GM12801 (cell line): ENCODE measurements around the gene LHX4.

ENCODE experiments used
- TF ChIP-seq, protein P1 (sequence below): IDR thresholded peaks from one replicate; pipeline ENCODE4 v1.5.1; 2011; ENCODE audit warnings: control low read depth; ENCODE audit not compliant: insufficient read length; ENCODE audit errors: extremely low read depth

The LHX4 gene

DNA sequence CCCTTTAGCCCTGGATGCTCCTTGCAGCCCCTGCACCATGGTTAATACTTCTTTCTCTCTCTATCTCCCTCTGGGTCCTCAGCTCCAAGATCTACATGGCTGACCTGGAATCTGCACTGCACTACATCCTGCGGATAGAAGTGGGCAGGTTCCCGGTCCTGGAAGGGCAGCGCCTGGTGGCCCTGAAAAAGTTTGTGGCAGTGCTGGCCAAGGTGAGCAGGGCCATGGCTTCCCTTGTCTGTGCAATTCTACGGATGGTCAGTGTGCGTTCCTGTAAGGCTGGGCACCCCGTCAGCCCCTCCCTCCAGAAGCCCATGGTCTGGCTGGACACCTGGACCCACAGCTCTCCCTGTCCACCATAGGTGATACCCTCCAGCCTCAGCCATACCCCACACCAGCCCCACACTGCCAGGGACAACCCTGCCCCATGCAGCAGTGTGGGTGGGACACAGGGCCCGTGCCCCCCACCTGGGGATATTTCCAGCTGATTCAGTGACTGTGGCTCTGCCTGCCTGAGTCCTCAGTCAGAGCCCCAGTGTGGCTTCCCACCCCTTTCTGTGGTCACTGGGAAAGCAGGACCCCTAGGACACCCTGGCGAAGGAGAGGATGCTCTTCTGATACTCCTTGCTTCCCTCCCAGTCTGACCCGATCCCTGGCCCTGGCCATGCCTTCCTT, 44.0 kb upstream of the LHX4 start:
- TF ChIP-seq, protein P1, sequence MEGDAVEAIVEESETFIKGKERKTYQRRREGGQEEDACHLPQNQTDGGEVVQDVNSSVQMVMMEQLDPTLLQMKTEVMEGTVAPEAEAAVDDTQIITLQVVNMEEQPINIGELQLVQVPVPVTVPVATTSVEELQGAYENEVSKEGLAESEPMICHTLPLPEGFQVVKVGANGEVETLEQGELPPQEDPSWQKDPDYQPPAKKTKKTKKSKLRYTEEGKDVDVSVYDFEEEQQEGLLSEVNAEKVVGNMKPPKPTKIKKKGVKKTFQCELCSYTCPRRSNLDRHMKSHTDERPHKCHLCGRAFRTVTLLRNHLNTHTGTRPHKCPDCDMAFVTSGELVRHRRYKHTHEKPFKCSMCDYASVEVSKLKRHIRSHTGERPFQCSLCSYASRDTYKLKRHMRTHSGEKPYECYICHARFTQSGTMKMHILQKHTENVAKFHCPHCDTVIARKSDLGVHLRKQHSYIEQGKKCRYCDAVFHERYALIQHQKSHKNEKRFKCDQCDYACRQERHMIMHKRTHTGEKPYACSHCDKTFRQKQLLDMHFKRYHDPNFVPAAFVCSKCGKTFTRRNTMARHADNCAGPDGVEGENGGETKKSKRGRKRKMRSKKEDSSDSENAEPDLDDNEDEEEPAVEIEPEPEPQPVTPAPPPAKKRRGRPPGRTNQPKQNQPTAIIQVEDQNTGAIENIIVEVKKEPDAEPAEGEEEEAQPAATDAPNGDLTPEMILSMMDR, result no peak

DNA sequence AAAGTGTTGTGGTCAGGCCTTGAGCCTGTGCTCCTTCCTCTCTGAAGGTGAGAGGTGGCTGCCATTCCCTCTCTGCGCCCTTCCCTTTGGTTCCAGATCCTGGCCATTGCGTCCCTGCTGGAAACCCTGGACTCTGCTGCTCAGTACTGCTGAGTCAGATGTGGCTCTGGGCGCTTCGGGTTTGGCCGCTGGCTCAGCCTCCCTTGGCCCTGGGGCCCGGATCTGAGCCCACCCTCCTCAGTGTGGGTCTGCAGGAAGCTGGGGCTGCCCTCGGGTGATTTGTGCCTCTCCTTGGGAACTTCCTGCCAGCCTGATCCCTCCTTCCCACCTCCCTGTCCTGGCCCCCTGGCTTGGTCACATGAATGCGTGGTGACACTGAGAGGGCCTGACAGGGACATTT, 43.2 kb upstream of the LHX4 start:
- TF ChIP-seq, protein P1, result no peak

DNA sequence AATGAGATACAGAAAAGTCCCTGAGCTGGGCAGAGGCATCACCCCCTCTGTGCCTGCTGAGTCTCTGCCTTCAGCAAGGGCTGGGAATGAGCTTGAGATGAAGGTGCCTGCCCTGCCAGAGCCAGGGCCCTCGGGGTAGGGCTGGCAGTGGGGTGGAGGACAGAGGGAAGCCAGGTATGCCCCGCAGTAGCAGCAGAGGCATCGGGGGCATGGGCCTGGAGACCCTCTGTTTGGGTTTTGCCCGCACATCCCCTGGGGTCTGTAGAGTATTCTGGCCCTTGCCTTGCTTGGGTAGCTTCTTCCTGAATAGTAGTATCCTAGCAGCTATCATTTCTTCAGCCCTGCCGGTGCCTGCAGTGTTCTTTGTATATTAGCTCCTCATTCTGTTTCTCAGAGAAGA, 42.4 kb upstream of the LHX4 start:
- TF ChIP-seq, protein P1, result no peak

DNA sequence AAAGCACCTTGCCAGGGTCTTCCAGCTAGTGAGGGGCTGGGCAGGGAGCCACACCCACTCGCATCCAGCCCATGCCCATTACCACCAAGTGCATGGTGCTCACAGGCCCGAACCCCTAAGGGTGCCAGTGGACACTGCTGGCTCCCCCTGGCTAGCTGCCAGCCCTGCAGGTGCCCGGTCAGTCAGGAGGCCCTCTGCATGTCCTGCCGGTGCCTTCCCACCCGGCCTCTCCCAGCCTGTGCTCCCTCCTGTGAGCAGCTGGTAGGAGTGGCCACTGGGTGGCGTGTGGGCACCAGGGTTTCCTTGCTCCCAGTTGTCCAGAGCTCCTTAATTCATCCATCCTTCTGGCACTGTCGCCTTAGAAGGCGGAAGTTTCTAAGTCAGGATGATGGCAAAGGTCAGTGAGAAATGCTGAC, 42.0 kb upstream of the LHX4 start:
- TF ChIP-seq, protein P1, result no peak

DNA sequence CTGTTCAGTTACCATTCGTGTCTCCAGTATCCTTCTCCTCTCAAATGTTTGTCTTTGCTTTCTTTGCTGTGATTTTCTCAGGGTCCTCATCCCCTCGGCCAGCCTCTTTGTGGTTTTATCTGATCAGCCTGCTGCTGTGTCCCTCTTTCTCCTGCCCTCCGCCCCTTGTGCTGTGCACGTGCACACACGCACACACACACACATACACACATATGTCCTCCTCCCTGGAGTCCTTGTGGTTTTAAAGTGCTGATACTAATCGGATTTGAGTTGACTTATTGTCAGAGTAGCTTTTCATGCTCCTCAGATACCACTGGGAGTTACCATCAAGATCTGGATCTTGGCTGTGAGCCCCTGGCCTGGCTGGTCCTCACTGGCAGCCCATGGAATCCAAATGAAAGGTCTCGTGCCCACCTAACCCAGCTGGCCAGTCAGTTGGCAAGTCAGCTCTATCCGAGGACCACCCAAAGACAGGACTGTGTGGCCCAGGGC, 41.3 kb upstream of the LHX4 start:
- TF ChIP-seq, protein P1, result no peak

DNA sequence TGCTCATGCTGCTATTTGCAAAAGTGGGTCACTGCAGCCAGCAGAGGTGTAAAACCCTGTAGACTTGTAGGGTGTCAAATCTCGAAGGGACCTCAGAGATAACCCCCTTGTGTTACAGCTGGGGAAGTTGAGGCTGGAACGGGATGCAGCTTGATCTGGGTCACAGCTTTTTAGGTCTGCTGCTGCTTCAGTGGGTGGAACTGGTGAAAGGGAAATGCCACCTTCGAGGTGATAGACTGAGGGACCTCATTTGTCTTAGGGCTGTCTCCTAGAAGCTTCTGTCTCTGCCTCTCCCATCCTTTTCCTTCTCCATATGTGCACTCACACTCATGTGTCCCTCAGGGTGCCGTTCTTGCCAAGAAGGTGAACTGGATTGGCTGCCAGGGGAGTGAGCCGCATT, 40.0 kb upstream of the LHX4 start:
- TF ChIP-seq, protein P1, result no peak

DNA sequence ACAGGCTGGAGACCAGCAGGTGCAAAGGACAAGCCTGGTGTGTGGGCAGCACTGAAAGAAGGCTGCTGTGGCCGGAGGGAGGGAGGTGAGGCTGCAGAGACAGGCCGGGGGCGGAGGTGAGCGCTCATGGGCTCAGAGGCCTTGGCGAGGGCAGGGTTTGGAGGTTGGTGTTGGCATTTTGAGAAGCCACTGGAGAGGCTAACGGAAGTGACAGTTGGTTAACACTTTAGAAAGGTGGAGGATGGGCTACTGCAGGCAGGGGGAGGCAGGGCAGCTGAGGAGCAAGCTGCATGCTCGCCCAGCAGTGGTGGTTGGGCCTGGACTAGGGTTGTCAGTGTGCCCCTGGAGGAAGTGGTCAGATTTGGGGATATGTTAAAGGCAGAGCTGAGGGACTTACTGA, 37.9 kb upstream of the LHX4 start:
- TF ChIP-seq, protein P1, result no peak
